GM12878 (cell line): ENCODE results near the gene SSPN. TPM values are rescaled to one million over a fixed set of nuclear protein-coding genes. Genes with fewer than 3 reads are reported as not detected.

Source experiments
- BCL11A ChIP-seq: IDR thresholded peaks from 2 replicates; pipeline ENCODE4 v1.6.1; 2011; ENCODE audit warnings: low read depth, low read length
- CBX5 ChIP-seq: sonication (generic); IDR thresholded peaks from 2 replicates; pipeline ENCODE4 v1.6.1; 2016; ENCODE audit warnings: low read depth, moderate library complexity, mild to moderate bottlenecking, inconsistent platforms
- CREB1 ChIP-seq: IDR thresholded peaks from 2 replicates; pipeline ENCODE4 v1.6.1; 2012; ENCODE audit warnings: low read depth, mild to moderate bottlenecking, inconsistent platforms
- EED ChIP-seq: sonication (generic); IDR thresholded peaks from 2 replicates; pipeline ENCODE4 v1.6.1; 2016; ENCODE audit warnings: antibody characterized with exemption, low read depth
- GABPA ChIP-seq: IDR thresholded peaks from 2 replicates; pipeline ENCODE4 v1.6.1; 2014; ENCODE audit warnings: antibody characterized with exemption, low read depth, mild to moderate bottlenecking, inconsistent platforms
- KDM1A ChIP-seq: fragments of 200-600 bp; sonication (generic); IDR thresholded peaks from 2 replicates; pipeline ENCODE4 v1.6.1; 2016; ENCODE audit warnings: borderline replicate concordance
- MXI1 ChIP-seq: fragments of 150-350 bp; IDR thresholded peaks from 2 replicates; pipeline ENCODE4 v1.6.1; 2011; ENCODE audit warnings: low read depth, mild to moderate bottlenecking, inconsistent platforms, low read length, improper control_type of control experiment
- MYB ChIP-seq: fragments of 150-350 bp; IDR thresholded peaks from 2 replicates; pipeline ENCODE4 v1.6.1; 2014; ENCODE audit warnings: mild to moderate bottlenecking, low read depth, low read length, borderline replicate concordance
- NR2C2 ChIP-seq: IDR thresholded peaks from 2 replicates; pipeline ENCODE4 v1.6.1; 2011; ENCODE audit warnings: borderline replicate concordance, low read depth; ENCODE audit not compliant: control insufficient read depth, insufficient read length
- PAX8 ChIP-seq: fragments of 450-650 bp; IDR thresholded peaks from 2 replicates; pipeline ENCODE4 v1.6.1; 2017; ENCODE audit warnings: mild to moderate bottlenecking, moderate library complexity
- RBBP5 ChIP-seq: fragments of 200-600 bp; sonication (generic); conservative IDR thresholded peaks from 2 replicates; pipeline ENCODE4 v1.6.1; 2016
- TAF1 ChIP-seq: IDR thresholded peaks from 2 replicates; pipeline ENCODE4 v1.6.1; 2011; ENCODE audit warnings: mild to moderate bottlenecking, low read depth, low read length, borderline replicate concordance
- polyA plus RNA-seq, 11 experiments: library from polyadenylated mRNA; depleted of rRNA in 4 of 11; unstranded in 6 of 11; stranded (reverse) in 5 of 11; fragments of >200 nt; fragmentation: Nextera tagmentation in 4 of 11; fragmentation: Illumina TruSeq in 1 of 11; extraction: Ambion mirVana in 4 of 11; extraction: Trizol in 1 of 11; gene quantifications; 1 replicate in 1 of 11; 2 replicates in 10 of 11; pipeline versions ENCODE4 v1.2.1 to v1.2.3, GENCODE V29; 2011 to 2016; ENCODE audit warnings: inconsistent platforms in 2 of 11, missing spikeins in 2 of 11, low read depth in 1 of 11
- total RNA-seq, 4 experiments: library from RNA; depleted of rRNA in 3 of 4; stranded (reverse); fragments of >200 nt in 3 of 4; fragmentation: Illumina TruSeq in 1 of 4; extraction: Trizol in 1 of 4; gene quantifications; 2 replicates each; pipeline versions ENCODE4 v1.2.1 to v1.2.3, GENCODE V29; 2013 to 2021
- TF ChIP-seq, protein P1 (sequence below): fragments of 450-650 bp; IDR thresholded peaks from 2 replicates; pipeline ENCODE4 v1.6.1; 2018; ENCODE audit warnings: mild to moderate bottlenecking, low read depth, moderate library complexity; ENCODE audit not compliant: partially characterized antibody
- TF ChIP-seq, protein P2 (sequence below): fragments of 450-650 bp; formaldehyde crosslinking; IDR thresholded peaks from 2 replicates; pipeline ENCODE4 v1.4.0; 2022; ENCODE audit warnings: mild to moderate bottlenecking, moderate library complexity
- TF ChIP-seq, protein P3 (sequence below): fragments of 450-650 bp; IDR thresholded peaks from 2 replicates; pipeline ENCODE4 v1.6.1; 2017; ENCODE audit warnings: borderline replicate concordance
- TF ChIP-seq, protein P4 (sequence below): IDR thresholded peaks from 2 replicates; pipeline ENCODE4 v1.6.1; 2012; ENCODE audit warnings: improper control_type of control experiment, low read depth, low read length; ENCODE audit not compliant: insufficient replicate concordance

The SSPN gene
- total and polyA plus RNA-seq, 10 of the 15 experiments (the other 5 are each of a cell fraction or from before 2014, with no cell fraction given) = 0.04 to 0.41 (median 0.28) TPM; not detected in 5

DNA sequence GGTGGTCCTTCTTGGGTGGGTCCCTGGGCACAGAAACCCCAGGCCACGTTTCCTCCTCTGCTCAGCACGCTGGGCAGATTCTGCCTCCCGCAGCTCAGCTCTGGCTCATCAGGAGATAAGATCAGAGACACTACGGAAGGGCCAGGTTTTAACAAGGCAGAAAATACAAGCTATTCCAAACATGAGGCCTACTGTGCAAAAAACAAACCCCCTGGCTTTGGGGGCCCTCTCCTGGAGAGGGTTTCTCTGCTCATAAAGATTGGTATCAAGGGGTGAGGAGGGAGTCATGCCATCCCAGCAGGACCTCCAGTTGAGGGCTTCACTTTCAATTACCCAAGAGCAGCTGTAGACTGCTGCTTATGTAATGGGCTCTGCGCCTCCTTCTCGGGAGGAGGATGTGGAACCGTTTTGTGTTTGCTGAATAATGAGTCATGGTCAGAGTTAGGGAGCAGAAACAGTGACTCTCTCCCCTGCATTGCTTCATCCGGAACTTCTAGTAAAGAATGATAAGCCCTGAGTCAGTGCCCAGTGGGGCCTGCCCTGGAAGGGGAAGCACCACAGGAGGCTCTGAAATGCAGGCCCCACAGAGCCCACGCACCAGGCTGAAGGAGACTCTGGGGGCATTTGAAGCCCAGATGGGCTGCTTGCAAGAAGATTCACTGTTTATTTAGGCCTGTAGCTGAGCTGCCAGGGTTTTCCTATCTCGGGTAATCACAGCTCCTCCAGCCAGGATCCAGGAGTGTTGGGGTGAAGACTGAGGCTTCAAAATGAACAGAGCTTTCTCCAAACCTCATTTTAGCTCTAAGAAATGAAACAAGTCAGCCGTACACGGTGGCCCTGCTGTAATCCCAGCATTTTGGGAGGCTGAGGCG, 79.3 kb downstream of the SSPN start (continued):
- TF ChIP-seq, protein P1, sequence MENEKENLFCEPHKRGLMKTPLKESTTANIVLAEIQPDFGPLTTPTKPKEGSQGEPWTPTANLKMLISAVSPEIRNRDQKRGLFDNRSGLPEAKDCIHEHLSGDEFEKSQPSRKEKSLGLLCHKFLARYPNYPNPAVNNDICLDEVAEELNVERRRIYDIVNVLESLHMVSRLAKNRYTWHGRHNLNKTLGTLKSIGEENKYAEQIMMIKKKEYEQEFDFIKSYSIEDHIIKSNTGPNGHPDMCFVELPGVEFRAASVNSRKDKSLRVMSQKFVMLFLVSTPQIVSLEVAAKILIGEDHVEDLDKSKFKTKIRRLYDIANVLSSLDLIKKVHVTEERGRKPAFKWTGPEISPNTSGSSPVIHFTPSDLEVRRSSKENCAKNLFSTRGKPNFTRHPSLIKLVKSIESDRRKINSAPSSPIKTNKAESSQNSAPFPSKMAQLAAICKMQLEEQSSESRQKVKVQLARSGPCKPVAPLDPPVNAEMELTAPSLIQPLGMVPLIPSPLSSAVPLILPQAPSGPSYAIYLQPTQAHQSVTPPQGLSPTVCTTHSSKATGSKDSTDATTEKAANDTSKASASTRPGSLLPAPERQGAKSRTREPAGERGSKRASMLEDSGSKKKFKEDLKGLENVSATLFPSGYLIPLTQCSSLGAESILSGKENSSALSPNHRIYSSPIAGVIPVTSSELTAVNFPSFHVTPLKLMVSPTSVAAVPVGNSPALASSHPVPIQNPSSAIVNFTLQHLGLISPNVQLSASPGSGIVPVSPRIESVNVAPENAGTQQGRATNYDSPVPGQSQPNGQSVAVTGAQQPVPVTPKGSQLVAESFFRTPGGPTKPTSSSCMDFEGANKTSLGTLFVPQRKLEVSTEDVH = no peak
- peak; percentile 88 for TF ChIP-seq EED
- TF ChIP-seq GABPA = 0 out of 2 replicates have a peak, but pooled peaks have one; percentile 49
- no peak for TF ChIP-seq MYB
- TF ChIP-seq CREB1 = peak; percentile 58; the same call in 1 of the 2 replicates
- peak; percentile 87 for TF ChIP-seq CBX5
- TF ChIP-seq KDM1A = no peak
- TF ChIP-seq NR2C2 = no peak
- TF ChIP-seq, protein P2, sequence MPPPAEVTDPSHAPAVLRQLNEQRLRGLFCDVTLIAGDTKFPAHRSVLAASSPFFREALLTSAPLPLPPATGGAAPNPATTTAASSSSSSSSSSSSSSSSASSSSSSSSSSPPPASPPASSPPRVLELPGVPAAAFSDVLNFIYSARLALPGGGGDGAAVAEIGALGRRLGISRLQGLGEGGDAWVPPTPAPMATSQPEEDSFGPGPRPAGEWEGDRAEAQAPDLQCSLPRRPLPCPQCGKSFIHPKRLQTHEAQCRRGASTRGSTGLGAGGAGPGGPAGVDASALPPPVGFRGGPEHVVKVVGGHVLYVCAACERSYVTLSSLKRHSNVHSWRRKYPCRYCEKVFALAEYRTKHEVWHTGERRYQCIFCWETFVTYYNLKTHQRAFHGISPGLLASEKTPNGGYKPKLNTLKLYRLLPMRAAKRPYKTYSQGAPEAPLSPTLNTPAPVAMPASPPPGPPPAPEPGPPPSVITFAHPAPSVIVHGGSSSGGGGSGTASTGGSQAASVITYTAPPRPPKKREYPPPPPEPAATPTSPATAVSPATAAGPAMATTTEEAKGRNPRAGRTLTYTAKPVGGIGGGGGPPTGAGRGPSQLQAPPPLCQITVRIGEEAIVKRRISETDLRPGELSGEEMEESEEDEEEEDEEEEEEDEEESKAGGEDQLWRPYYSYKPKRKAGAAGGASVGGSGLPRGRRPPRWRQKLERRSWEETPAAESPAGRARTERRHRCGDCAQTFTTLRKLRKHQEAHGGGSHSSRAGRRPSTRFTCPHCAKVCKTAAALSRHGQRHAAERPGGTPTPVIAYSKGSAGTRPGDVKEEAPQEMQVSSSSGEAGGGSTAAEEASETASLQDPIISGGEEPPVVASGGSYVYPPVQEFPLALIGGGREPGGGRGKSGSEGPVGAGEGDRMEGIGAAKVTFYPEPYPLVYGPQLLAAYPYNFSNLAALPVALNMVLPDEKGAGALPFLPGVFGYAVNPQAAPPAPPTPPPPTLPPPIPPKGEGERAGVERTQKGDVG (CRISPR knock-in tag) = no peak
- TF ChIP-seq BCL11A = peak; percentile 75
- TF ChIP-seq TAF1 = peak; percentile 49; the same call in 1 of the 2 replicates
- no peak for TF ChIP-seq RBBP5
- TF ChIP-seq, protein P3, sequence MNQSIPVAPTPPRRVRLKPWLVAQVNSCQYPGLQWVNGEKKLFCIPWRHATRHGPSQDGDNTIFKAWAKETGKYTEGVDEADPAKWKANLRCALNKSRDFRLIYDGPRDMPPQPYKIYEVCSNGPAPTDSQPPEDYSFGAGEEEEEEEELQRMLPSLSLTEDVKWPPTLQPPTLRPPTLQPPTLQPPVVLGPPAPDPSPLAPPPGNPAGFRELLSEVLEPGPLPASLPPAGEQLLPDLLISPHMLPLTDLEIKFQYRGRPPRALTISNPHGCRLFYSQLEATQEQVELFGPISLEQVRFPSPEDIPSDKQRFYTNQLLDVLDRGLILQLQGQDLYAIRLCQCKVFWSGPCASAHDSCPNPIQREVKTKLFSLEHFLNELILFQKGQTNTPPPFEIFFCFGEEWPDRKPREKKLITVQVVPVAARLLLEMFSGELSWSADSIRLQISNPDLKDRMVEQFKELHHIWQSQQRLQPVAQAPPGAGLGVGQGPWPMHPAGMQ = no peak
- TF ChIP-seq MXI1 = no peak
- TF ChIP-seq, protein P4, sequence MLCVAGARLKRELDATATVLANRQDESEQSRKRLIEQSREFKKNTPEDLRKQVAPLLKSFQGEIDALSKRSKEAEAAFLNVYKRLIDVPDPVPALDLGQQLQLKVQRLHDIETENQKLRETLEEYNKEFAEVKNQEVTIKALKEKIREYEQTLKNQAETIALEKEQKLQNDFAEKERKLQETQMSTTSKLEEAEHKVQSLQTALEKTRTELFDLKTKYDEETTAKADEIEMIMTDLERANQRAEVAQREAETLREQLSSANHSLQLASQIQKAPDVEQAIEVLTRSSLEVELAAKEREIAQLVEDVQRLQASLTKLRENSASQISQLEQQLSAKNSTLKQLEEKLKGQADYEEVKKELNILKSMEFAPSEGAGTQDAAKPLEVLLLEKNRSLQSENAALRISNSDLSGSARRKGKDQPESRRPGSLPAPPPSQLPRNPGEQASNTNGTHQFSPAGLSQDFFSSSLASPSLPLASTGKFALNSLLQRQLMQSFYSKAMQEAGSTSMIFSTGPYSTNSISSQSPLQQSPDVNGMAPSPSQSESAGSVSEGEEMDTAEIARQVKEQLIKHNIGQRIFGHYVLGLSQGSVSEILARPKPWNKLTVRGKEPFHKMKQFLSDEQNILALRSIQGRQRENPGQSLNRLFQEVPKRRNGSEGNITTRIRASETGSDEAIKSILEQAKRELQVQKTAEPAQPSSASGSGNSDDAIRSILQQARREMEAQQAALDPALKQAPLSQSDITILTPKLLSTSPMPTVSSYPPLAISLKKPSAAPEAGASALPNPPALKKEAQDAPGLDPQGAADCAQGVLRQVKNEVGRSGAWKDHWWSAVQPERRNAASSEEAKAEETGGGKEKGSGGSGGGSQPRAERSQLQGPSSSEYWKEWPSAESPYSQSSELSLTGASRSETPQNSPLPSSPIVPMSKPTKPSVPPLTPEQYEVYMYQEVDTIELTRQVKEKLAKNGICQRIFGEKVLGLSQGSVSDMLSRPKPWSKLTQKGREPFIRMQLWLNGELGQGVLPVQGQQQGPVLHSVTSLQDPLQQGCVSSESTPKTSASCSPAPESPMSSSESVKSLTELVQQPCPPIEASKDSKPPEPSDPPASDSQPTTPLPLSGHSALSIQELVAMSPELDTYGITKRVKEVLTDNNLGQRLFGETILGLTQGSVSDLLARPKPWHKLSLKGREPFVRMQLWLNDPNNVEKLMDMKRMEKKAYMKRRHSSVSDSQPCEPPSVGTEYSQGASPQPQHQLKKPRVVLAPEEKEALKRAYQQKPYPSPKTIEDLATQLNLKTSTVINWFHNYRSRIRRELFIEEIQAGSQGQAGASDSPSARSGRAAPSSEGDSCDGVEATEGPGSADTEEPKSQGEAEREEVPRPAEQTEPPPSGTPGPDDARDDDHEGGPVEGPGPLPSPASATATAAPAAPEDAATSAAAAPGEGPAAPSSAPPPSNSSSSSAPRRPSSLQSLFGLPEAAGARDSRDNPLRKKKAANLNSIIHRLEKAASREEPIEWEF = no peak
- no peak for TF ChIP-seq PAX8
